Stimulated activated naive CD8-positive, alpha-beta T cell treated with anti-CD3 and anti-CD28 coated beads, Interleukin-15, Interleukin-2, amounts not matched to agents 100 U/mL and 50 U/mL, for 24 hours (primary cell): ENCODE measurements around the gene ENOX1.
"Not testable (repeated sequence)": the region's sequence is repeated elsewhere in the genome, so short reads cannot be mapped to it uniquely, and the experiment has no call there.

Experiments
- ATAC-seq: fragments of 150-1000 bp; cut with Tn5 transposase; one replicate; pipeline ENCODE4 v1.10.0; 2021
- DNase-seq: peaks from one replicate; pipeline ENCODE4 v3.0.0; 2021

The ENOX1 gene

DNA sequence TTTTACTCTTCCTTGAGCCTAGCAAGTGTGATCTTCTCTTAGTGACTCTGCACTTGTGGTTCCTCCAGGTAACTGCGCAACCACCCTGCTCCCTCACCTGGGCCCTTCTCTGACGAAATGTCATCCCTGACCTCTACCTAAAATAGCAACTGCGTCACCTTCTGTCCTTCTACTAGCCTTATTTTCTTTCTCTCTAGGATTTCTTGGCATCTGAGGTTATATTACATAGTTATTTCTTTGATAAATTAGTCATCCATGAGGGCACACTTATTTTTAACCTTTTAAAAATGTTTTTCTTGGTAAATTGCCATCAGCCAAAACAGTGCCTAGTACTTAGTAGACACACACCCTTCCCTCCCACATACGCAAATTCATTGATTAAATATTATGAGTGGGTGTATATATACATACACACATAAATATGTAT is 355.5 kb downstream of the ENOX1 start:
- ATAC-seq (no peak), DNase-seq (no peak)

DNA sequence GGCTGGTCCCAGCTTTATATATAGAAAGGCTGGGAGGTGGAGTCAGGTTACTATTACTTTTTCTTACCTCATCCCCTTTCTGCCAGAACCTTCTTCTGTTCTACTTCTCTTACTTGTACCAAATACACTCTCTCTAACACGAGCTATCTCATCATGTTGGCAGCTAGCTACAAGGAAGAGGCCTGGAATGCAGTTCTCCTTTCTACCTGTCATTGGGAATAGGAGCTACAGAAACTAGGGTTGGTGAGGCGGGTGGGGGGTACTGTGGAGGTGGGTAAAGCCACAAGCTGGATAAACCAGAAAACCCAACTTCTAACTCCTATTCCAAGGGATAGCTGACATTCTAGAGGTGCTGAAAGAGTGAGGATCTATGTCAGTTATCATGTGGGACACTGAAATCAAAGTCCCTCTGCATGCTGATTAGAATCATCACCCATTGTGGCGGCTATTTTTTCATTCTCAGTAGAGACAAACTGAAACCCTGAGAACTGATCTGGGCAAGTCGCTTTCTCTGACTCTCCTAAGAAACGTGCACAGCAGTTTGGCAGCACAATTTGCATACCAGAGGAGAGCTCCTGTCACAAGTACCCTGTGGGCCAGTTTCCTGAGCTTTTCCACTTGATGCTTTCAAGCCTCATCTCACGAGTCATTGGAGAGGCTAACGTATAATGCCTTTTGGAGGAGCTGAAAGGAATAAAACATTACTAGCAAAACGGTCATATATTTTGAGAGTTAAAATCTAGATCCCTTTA is 358.1 kb downstream of the ENOX1 start:
- DNase-seq (no peak), ATAC-seq (no peak)

DNA sequence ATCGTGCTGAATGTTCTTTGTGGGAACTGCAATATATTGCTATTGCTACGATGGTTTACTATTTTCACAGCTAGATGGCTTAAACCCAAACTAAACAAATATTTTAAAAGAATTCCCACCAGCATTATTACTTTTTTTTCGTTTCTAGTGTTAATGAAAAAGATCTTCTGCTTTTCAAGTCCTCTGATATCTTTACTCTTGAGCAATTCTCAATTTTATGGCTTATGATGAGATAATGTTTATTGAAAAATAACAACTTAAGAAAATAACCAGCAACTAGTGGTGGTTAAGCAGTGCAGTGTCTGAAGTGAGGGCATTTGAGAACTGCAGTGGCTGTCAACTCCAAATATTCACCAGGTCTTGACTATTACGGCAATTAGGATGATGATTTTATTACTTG is 360.4 kb downstream of the ENOX1 start:
- ATAC-seq (no peak), DNase-seq (no peak)

DNA sequence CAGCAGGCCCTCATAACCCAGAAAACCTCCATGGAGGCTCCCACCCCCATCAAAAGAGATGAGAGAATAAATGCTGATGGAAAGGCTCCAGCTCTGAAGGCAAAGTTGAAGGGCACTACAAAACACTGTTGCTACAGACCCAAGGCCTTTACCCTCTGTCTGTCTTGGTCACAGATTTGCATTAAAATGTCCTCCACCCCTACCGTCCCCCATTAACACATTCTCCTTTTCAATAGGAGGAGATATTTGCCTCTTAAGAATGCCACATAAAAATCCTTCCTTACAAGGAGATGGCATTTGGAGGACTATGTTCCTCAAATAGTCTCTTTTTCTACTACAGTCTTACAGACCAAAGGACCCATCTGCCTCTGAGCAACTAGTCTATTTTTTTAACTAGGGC is 361.5 kb downstream of the ENOX1 start:
- ATAC-seq = no peak
- DNase-seq = no peak

DNA sequence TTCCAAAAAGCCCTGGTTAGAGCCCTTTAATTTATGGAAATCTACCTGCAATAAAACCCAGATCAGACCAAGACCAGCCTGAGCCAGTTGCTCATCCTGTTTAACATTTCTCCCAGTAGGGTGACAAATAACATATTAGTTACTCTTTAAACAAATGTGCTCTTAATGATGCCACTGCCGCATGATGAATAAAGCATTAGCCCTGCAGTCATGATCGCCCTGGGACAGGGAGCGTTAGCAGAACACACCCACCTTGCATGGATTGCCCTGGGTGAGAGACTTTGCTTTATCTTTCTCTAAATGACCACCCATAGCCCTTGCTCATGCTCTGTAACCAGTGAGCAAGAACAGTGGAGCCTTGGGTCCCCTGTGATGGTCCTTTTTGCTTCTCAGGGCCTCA is 362.4 kb downstream of the ENOX1 start:
- ATAC-seq (no peak), DNase-seq (no peak)

DNA sequence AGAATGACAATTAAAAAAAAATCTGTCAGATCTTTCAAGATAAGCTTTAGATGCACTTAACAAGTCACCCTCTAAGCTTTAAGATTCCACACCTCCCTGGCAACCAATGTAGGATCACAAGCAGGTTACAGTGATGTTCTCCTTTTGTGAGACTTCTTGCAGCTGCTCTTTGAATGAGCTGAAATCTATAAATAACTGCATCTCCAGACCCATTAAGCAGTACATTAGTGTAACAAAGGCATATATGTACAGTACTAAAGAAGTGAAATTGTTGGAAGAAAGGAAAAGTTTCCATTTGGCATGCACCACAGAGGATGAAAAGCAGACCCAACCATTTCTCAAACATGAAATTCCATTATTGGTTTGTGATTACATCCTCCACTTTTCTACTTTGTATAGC is 364.7 kb downstream of the ENOX1 start:
- ATAC-seq (no peak), DNase-seq (no peak)

DNA sequence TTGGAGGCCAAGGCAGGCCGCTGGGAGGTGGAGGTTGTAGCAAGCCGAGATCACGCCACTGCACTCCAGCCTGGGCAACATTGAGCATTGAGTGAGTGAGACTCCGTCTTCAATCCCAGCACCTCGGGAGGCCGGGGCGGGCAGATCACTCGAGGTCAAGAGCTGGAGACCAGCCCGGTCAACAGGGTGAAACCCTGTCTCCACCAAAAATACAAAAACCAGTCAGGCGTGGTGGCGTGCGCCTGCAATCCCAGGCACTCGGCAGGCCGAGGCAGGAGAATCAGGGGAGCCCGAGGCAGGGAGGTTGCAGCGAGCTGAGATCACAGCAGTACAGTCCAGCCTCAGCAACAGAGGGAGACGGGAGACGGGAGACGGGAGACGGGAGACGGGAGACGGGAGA is 369.9 kb downstream of the ENOX1 start:
- not testable (repeated sequence) for DNase-seq

DNA sequence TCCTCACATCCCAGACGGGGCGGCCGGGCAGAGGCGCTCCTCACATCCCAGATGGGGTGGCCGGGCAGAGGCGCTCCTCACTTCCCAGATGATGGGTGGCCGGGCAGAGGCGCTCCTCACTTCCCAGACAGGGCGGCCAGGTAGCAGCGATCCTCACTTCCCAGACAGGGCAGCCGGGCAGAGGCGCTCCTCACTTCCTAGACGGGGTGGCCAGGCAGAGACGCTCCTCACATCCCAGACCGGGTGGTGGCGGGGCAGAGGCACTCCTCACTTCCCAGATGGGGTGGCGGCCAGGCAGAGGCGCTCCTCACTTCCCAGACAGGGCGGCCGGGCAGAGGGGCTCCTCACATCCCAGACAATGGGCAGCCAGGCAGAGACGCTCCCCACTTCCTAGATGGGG is 370.4 kb downstream of the ENOX1 start:
- DNase-seq, ATAC-seq: not testable (repeated sequence)

More for the DNA sequence above, 369.9 kb downstream of the ENOX1 start:
- ATAC-seq = not testable (repeated sequence)

DNA sequence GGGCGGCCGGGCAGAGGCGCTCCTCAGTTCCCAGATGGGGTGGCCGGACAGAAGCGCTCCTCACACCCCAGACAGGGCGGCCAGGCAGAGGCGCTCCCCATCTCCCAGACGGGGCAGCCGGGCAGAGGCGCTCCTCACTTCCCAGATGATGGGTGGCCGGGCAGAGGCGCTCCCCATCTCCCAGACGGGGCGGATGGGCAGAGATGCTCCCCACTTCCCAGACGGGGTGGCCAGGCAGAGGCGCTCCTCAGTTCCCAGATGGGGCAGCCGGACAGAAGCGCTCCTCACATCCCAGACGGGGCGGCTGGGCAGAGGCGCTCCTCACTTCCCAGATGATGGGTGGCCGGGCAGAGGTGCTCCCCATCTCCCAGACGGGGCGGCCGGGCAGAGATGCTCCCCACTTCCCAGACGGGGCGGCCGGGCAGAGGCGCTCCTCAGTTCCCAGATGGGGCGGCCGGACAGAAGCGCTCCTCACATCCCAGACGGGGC is 370.8 kb downstream of the ENOX1 start:
- not testable (repeated sequence) for ATAC-seq

DNA sequence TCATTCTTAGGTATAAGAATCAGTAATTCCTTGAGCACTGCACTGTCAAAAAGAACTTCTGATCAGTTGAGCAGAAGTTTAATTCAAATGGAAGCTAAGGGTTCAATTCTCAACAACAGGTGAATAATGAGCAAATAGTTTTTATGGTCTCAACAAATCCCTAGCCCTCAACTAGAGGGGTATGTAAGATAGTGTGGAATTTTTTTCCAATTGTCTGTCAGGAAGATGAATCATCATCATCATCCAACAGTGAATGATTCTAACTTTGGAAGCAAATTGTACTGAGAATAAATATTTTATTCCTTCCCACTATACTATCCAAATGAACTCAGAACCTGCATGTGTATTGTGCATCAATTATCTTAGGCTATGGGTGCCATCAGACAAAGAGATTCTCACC is 372.7 kb downstream of the ENOX1 start:
- no peak for DNase-seq
- ATAC-seq = no peak

More for the DNA sequence above, 370.8 kb downstream of the ENOX1 start:
- not testable (repeated sequence) for DNase-seq

DNA sequence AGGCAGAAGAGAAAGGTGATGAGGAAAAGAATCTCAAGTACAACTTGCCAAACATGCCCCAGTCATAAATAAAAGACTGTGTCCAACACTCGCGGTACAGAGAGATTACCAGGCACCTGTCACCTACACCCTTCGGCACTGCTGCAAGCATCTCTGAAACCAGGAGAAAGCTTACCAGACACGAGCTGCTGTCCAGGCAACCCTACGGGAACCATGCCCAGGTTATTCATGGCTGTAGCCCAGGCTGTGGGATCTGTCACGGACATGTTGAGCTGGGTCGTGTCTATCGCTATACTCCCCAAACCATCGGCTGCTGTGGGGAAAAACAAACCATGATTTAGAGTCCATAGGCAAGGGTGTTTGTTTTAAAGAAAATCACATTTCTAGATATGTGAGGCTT is 375.0 kb downstream of the ENOX1 start:
- DNase-seq = no peak
- ATAC-seq = no peak

DNA sequence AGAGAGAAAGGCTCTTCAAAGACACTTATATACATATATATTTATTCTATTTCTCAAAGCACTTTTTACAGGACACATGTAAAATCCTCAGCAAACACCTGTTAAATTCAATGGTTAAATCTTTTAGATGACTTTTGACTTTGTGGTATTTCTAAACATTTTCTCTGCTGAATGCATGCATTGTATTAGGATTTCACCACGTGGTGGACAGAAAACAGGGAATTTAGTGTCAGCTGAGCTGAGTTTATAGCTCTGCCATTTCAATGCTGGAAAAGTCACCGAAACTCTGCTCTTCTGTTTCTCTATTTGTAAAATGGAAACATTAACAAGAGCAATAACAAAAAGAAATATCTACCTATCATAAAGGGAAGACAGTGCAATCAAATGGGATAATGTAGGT is 375.6 kb downstream of the ENOX1 start:
- ATAC-seq (no peak), DNase-seq (no peak)

DNA sequence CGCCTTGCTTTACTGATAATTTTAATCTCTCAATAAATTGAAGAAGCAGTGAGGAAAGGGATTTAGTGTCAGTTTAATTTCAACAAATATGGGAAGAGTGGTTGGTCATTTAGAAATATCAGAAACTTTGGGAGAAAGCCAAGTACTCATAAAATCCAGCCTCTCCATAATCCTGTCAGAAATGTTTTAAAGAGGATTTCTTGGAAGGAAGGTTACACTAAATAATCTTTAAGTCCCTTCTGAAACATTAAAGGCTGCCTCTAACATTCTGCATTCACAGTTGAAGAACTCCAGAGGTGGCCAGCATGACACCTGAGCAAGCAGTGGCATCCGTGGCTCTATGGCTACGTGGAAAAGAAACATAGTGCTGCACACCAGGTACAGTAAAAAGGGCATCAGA is 378.5 kb downstream of the ENOX1 start:
- DNase-seq = no peak

DNA sequence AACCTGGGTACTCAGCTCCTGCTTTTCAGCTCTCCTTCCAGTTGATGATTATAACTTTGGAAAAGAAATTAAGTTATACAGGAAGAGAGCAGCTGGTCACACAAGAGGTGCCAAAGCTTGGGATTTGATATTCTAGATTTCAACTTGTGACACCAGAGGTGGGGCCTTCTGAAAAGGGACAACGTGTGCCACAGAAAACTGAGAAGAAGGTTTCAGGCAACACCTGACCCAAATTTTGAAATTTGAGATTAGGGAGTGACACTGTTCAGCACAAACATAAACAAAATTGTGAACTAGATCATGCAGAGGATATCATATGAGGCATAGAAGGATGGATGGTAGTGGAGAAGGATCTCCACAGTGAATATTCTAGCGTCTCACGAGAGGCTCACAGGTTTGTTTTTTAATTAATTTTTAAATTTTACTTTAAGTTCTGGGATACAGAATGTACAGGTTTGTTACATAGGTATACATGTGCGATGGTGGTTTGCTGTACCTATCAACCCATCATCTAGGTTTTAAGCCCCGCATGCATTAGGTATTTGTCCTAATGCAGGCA is 379.7 kb downstream of the ENOX1 start:
- ATAC-seq (no peak), DNase-seq (no peak)

More for the DNA sequence above, 378.5 kb downstream of the ENOX1 start:
- no peak for ATAC-seq

DNA sequence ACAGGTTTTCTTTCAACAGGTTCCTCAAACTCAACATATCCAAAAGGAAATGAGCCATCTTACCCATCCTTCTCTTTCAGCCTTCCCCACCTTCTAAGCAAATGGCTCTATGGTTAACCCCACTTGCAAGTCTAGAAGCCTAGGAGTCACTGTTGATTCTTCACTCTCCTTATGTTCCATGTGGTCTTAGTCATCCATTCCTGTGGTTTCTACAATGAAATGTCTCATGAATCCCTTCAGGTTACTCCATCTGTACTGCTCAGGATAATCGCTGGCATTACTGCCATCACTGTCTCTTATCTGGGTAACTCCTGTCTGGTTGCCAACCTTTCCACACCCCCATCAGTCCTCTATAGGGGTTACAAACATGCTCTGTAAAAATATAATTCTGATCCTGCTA is 381.3 kb downstream of the ENOX1 start:
- no peak for DNase-seq
- ATAC-seq = no peak

DNA sequence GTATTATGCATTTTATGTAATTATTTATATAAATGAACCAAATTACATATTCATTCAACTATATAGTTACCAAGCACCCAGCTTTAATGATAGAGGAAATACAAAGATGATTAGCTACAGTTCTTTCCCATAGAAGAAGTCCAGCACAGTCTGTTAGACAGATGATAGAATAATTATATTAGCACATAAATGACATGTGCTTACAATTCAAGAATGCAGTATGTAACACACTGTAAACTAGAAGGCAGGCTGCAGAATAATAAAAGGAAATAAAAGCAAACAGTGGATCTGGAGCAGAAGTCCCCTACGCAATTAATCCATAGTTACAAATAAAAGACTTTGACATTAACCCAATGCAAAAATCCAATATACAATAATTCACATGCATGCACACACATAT is 384.4 kb downstream of the ENOX1 start:
- DNase-seq (no peak), ATAC-seq (no peak)

DNA sequence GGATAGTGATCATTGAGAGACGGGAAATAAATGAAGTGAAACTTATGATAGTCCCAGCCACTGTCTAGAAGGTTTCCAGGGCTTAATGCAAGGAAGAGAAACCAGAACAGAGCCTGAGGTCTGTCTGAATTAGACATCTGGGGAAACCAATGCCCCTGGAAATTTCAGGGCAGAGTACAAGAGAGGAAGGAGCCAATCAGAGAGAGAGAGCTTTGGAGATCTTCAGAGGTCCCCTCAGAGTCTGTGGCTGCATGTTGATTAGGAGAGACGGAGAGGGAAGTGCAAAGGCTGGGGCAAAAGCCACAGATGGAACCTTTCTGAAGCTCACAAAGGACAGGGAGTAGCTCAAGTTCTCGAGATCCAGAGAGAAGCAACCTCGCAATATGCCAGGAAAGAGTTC is 385.4 kb downstream of the ENOX1 start:
- no peak for DNase-seq
- no peak for ATAC-seq

DNA sequence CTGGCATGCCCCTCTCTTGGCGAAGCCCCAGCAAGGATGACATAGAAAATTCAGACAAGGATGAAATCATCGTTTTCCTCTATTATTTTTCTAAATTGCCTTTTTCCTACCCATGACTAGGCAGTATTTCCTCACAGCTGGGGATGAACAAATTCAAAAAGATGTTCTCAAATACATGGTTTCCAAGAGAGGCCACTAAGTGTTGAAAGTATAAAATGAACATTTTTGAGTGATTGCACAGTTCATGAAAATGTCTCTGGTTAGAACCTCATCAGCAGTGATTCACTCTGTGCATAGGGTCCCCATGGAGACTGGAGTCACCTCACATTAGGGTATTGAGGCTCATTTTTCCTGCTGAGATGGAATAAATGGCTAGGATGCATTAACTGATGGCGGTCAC is 389.7 kb downstream of the ENOX1 start:
- ATAC-seq (no peak), DNase-seq (no peak)

DNA sequence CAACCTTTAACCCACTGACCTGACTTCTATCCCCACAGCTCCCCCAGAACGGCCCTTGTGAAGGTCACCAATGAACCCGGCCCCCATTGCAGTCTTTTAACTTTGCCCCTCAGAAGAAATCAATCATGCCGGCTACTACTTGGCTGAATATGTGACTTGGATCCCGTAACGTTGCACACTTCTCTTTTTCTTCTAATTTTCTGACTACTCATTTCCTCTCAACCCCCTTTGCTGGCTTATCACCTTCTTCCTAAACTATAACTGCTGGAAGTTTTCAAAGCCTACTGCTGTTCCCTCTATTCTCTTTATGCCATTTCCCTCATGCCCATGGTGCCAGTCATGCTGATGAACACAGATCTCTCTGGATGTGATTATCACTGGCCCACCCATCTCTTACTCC is 395.7 kb downstream of the ENOX1 start:
- DNase-seq (no peak), ATAC-seq (no peak)

DNA sequence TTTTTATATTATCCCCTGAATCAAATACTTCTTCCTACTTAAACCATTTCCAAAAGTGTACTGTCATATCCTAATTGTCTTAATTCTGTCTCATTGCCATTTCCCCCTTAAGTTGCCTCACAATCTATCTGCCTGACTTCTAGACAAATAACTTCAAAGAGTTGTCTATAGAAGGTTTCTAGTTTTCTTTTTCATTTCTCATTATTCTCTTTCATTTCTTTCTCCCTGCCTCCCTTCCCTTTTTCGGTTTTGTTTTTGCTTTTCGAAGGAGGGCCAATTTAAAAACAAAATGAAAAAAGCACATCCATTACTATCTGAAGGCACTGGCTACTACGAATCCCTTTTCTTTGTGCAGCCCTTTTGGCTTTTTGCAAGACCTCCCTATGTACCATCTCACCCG is 396.2 kb downstream of the ENOX1 start:
- ATAC-seq (no peak), DNase-seq (no peak)

DNA sequence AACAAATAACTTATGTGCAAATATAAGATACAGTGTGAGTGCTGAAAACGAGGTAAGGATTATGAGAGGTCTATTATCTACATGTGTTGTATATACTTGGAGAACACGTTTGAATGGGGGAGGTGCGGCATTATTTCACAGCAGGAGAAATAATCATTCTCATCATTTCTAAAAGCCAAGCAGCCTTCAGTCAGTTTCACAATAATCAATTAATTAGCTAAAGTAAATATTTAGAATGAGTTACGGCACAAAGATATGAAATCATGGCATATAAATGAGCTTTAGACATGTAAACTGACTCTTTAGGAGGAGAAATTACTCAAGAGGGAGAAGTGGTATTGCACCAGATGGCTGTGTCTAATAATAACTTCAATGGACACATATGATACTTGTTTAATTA is 396.8 kb downstream of the ENOX1 start:
- no peak for ATAC-seq
- no peak for DNase-seq

DNA sequence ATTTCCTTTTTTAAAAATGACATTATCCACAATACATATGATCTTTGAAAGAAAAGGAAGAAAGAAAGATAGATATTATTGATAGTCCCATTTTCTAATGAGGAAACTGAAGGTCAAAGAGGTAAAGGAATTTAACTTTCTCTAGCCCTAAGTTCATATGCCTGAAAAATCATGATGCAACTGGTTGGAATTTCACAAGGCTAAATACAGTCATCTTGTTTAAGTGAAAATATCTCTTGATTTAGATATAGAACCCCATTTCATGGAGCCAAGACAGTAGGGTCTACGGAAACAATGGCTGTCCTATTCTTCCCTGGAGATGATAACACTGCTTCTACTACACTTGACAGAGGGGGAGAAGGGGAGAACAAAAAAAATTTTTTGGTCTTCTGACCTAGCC is 397.2 kb downstream of the ENOX1 start:
- ATAC-seq = no peak
- DNase-seq = no peak

DNA sequence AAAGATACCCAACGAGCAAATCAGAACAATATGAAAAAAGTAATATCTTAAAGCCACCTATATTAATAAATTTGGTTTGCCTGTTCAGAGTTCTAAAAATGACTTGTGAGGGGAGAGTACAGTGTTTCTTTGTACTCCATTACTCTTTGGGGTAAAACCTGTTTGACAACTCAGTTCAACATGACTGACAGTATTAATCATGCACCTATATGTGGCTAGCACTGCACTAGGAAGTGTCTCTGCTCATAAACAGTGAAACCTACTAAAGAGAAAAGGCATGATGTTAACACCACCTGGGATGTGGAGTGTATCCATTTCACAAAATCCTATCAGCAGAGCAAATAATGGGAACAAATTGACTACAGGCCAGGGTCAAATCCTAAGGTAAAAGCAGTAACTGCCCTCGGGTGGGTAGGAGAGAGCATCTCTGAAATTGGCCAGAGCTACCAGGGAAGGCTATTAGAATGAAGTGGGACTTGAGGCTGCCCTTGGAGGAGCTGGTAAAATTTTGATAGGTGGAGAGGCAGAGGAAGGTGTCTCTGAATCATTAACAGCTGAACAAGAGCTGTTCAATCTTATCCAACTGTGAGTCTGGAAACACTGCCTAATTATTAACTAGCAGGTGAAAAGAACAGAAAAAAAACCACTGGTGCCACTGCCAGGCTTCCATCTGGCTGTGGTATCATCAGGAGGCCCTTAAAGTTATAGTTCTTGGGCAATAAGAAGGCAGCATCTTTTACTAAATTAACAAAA is 398.3 kb downstream of the ENOX1 start:
- ATAC-seq (no peak), DNase-seq (no peak)
